KMS-11 (cell line): ENCODE data around the gene CHD9.

ENCODE experiments used
- H2AFZ ChIP-seq: fragments of 200-600 bp; sonication (generic); 2 replicates; pipeline ENCODE4 v1.6.1; 2016; ENCODE audit warnings: antibody characterized with exemption, mixed run types, low read depth
- H3K27ac ChIP-seq: fragments of 200-600 bp; sonication (generic); 2 replicates; pipeline ENCODE4 v1.6.1; 2016; ENCODE audit warnings: mild to moderate bottlenecking, mixed run types
- H3K27me3 ChIP-seq: fragments of 200-600 bp; sonication (generic); 2 replicates; pipeline ENCODE4 v1.6.1; 2017; ENCODE audit warnings: mild to moderate bottlenecking, low read depth, mixed run types, moderate library complexity; ENCODE audit not compliant: insufficient read depth
- H3K36me3 ChIP-seq: fragments of 200-600 bp; sonication (generic); 2 replicates; pipeline ENCODE4 v1.6.1; 2017; ENCODE audit warnings: mild to moderate bottlenecking, mixed run types; ENCODE audit not compliant: insufficient read depth
- H3K4me1 ChIP-seq: fragments of 200-600 bp; sonication (generic); 2 replicates; pipeline ENCODE4 v1.6.1; 2016; ENCODE audit warnings: mild to moderate bottlenecking, low read depth, mixed run types; ENCODE audit not compliant: poor library complexity, severe bottlenecking
- H3K4me2 ChIP-seq: fragments of 200-600 bp; sonication (generic); 2 replicates; pipeline ENCODE4 v1.7.0; 2016; ENCODE audit warnings: mild to moderate bottlenecking, mixed run types
- H3K4me3 ChIP-seq: fragments of 200-600 bp; sonication (generic); IDR thresholded peaks from 2 replicates; pipeline ENCODE4 v1.6.1; 2017; ENCODE audit warnings: low read depth, low read length, mixed read lengths; ENCODE audit not compliant: insufficient read depth
- H3K79me2 ChIP-seq: fragments of 200-600 bp; sonication (generic); 2 replicates; pipeline ENCODE4 v1.6.1; 2016; ENCODE audit warnings: low read depth, mixed run types; ENCODE audit not compliant: insufficient read depth
- H3K9ac ChIP-seq: fragments of 200-600 bp; sonication (generic); 2 replicates; pipeline ENCODE4 v1.6.1; 2016; ENCODE audit warnings: mild to moderate bottlenecking, mixed run types
- H4K20me1 ChIP-seq: fragments of 200-600 bp; sonication (generic); 2 replicates; pipeline ENCODE4 v1.6.1; 2016; ENCODE audit warnings: mild to moderate bottlenecking, mixed run types; ENCODE audit not compliant: insufficient read depth
- TF ChIP-seq, protein P1 (sequence below): fragments of 200-600 bp; sonication (generic); conservative IDR thresholded peaks from 2 replicates; pipeline ENCODE4 v1.6.1; 2017; ENCODE audit warnings: low read depth, mild to moderate bottlenecking, antibody characterized with exemption, low read length, moderate library complexity, mixed read lengths

The CHD9 gene

GRCh38 chr16:53209429-53209828 is 154.6 kb downstream of the CHD9 start:
- H3K4me2 ChIP-seq = no peak overlapping the region
- no peaks in the 10 kb centered on the region for H3K79me2 ChIP-seq
- H3K36me3 ChIP-seq = no peaks in the 10 kb centered on the region
- no peak overlapping the region for H2AFZ ChIP-seq
- no peak overlapping the region for H3K27ac ChIP-seq
- no peaks in the 10 kb centered on the region for H3K27me3 ChIP-seq
- TF ChIP-seq, protein P1, sequence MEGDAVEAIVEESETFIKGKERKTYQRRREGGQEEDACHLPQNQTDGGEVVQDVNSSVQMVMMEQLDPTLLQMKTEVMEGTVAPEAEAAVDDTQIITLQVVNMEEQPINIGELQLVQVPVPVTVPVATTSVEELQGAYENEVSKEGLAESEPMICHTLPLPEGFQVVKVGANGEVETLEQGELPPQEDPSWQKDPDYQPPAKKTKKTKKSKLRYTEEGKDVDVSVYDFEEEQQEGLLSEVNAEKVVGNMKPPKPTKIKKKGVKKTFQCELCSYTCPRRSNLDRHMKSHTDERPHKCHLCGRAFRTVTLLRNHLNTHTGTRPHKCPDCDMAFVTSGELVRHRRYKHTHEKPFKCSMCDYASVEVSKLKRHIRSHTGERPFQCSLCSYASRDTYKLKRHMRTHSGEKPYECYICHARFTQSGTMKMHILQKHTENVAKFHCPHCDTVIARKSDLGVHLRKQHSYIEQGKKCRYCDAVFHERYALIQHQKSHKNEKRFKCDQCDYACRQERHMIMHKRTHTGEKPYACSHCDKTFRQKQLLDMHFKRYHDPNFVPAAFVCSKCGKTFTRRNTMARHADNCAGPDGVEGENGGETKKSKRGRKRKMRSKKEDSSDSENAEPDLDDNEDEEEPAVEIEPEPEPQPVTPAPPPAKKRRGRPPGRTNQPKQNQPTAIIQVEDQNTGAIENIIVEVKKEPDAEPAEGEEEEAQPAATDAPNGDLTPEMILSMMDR = no peak
- no peak overlapping the region for H3K4me3 ChIP-seq
- no peak overlapping the region for H3K9ac ChIP-seq
- no peaks in the 10 kb centered on the region for H3K4me1 ChIP-seq
- no peaks in the 10 kb centered on the region for H4K20me1 ChIP-seq

- H3K4me3 ChIP-seq = no peak overlapping the region
- no peak overlapping the region for H2AFZ ChIP-seq
- H3K27me3 ChIP-seq = no peaks in the 10 kb centered on the region
- no peaks in the 10 kb centered on the region for H3K79me2 ChIP-seq
- TF ChIP-seq, protein P1 = no peak
- no peak overlapping the region for H3K9ac ChIP-seq
- H4K20me1 ChIP-seq = no peaks in the 10 kb centered on the region
- H3K4me1 ChIP-seq = no peaks in the 10 kb centered on the region
- H3K4me2 ChIP-seq = no peak overlapping the region
- no peak overlapping the region for H3K27ac ChIP-seq
- no peaks in the 10 kb centered on the region for H3K36me3 ChIP-seq
These were observed 155.1 kb downstream of the CHD9 start for GRCh38 chr16:53209877-53210276.

GRCh38 chr16:53211253-53211652 is 156.5 kb downstream of the CHD9 start:
- no peak overlapping the region for H2AFZ ChIP-seq
- no peak overlapping the region for H3K4me2 ChIP-seq
- H3K79me2 ChIP-seq = no peaks in the 10 kb centered on the region
- no peaks in the 10 kb centered on the region for H3K4me1 ChIP-seq
- TF ChIP-seq, protein P1 = no peak
- H3K27ac ChIP-seq = no peak overlapping the region
- no peaks in the 10 kb centered on the region for H3K27me3 ChIP-seq
- no peak overlapping the region for H3K4me3 ChIP-seq
- H4K20me1 ChIP-seq = no peaks in the 10 kb centered on the region
- no peak overlapping the region for H3K9ac ChIP-seq
- H3K36me3 ChIP-seq = no peaks in the 10 kb centered on the region

DNA sequence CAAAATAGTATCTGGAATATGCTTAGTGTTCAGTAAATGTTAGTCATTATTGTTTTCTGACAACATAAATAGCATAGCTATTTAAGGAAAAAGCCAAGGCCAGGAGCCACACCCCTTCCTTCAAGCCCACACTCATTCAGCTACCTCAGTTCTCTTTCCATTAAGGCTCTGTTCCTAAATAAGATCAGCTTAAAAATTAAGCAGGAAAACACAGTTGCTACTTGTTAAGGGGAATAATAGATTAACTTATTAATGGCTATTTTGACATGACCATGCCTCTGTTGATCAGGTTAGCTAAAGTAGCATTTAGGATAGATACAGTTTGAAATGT is 158.1 kb downstream of the CHD9 start:
- Histone ChIP-seq H3K4me2 (no peak overlapping the region), H3K4me3 (no peak overlapping the region), H3K27ac (no peak overlapping the region), H3K4me1 (no peaks in the 10 kb centered on the region), H3K9ac (no peak overlapping the region), H3K79me2 (no peaks in the 10 kb centered on the region), H2AFZ (no peak overlapping the region), H3K36me3 (no peaks in the 10 kb centered on the region), H4K20me1 (no peaks in the 10 kb centered on the region), H3K27me3 (no peaks in the 10 kb centered on the region)
- TF ChIP-seq, protein P1 = no peak

GRCh38 chr16:53213542-53213941 is 158.8 kb downstream of the CHD9 start:
- Histone ChIP-seq H3K4me3 (no peak overlapping the region), H3K36me3 (no peaks in the 10 kb centered on the region), H3K27me3 (no peaks in the 10 kb centered on the region), H3K4me2 (no peak overlapping the region), H3K79me2 (no peaks in the 10 kb centered on the region), H3K9ac (no peak overlapping the region), H4K20me1 (no peaks in the 10 kb centered on the region), H3K4me1 (no peaks in the 10 kb centered on the region), H2AFZ (no peak overlapping the region), H3K27ac (no peak overlapping the region)
- TF ChIP-seq, protein P1 = no peak
